ENCODE data around the gene TRIM62.

- TF ChIP-seq CTCF (IDR thresholded peaks at IDR 0.05; ENCODE audit: borderline replicate concordance, extremely low read depth, low read length, poor library complexity, severe bottlenecking) (no peak), EZH2 (IDR thresholded peaks at IDR 0.05; ENCODE audit: borderline replicate concordance, low read depth, low read length, severe bottlenecking) (no peak)
Measured at GRCh38 chr1:33149453-33150190, 32.2 kb downstream of the TRIM62 start.

All from DND-41 (cell line).